ENCODE measurements around the gene ARMH3. TPM values are rescaled to one million over a fixed set of nuclear protein-coding genes. Genes with fewer than 3 reads are reported as not detected.

The ARMH3 gene
- total and polyA plus RNA-seq, 3 donors from 2014 or later: 20.2 to 23.7 (median 21.6) TPM

- H3K27me3 ChIP-seq: no peaks in the 10 kb centered on the region
- H3K4me3 ChIP-seq: no peak overlapping the region
- no peak overlapping the region for H3K27ac ChIP-seq
- H3K36me3 ChIP-seq (ENCODE audit: low read depth, missing control alignments): no peaks in the 10 kb centered on the region
- peaks cover 7% of the 10 kb centered on the region for H3K4me1 ChIP-seq
- DNase-seq: no peak
- H3K9me3 ChIP-seq: no peaks in the 10 kb centered on the region
- TF ChIP-seq POLR2A (IDR thresholded peaks at IDR 0.05) (no peak), CTCF (IDR thresholded peaks at IDR 0.05) (no peak)
- WGBS, 2 donors: 82 to 86% methylated on average over 6 of the region's 6 CpGs
- intact Hi-C loops (cut with DNase I; ENCODE audit: low total_unique reads): no loop called here
Observed at GRCh38 chr10:101974091-101974971, 81.6 kb downstream of the ARMH3 start.

DNA sequence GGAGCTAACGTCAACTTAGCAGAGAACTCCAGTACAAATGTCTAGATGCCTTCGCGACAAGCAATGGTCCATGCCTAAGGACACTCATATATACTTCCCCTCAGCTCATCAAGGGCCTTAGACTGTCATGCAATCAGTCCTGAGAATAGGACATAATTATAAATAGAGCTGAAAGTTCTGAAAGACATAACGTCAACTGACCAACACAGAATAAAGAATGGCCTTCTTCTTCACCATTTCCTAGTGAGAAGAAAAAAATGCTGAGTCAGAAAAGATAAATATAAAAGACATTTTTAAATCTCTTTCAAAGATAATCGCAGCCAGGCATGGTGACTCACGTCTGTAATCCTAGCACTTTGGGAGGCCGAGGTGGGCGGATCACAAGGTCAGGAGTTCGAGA is 83.2 kb downstream of the ARMH3 start:
- TF ChIP-seq POLR2A (IDR thresholded peaks at IDR 0.05): no peak
- no peak for TF ChIP-seq CTCF (IDR thresholded peaks at IDR 0.05)
- H3K27ac ChIP-seq: no peak overlapping the region
- H3K4me3 ChIP-seq: no peak overlapping the region
- DNase-seq: no peak
- no peaks in the 10 kb centered on the region for H3K27me3 ChIP-seq
- no peaks in the 10 kb centered on the region for H3K36me3 ChIP-seq (ENCODE audit: low read depth, missing control alignments)
- intact Hi-C loops (cut with DNase I; ENCODE audit: low total_unique reads): no loop called here
- peaks cover 17% of the 10 kb centered on the region for H3K4me1 ChIP-seq
- WGBS, 2 donors: 77 to 85% methylated on average over 9 of the region's 9 CpGs
- H3K9me3 ChIP-seq: no peaks in the 10 kb centered on the region

DNA sequence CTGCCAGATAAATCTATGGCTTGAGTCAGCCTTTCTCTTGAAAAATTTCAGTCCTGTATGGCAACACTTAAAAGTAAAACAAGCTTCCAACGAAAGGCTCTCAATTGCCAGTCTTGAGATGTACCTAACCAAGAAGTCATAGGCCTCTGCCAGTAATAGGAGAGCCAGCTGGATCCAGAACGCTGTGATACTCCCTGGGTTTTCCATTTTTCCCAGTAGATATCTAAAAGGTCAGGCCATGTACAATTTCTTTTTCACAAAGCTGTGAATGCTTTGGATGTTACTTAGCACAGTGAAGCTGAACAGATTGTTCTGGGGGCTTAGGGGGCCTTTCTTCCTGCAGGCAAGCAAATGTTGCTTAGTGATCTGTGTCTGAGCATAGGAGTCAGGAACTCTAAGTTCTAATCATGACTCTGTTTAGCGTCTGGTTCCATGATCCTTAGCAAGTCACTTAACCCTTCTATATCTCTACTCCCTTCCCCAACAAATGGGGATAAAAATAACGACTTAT is 86.5 kb downstream of the ARMH3 start:
- peaks cover 17% of the 10 kb centered on the region for H3K4me1 ChIP-seq
- TF ChIP-seq POLR2A (IDR thresholded peaks at IDR 0.05) (no peak), CTCF (IDR thresholded peaks at IDR 0.05) (no peak)
- 24 to 28% methylated on average over 4 of the region's 4 CpGs for WGBS, 2 donors

DNA sequence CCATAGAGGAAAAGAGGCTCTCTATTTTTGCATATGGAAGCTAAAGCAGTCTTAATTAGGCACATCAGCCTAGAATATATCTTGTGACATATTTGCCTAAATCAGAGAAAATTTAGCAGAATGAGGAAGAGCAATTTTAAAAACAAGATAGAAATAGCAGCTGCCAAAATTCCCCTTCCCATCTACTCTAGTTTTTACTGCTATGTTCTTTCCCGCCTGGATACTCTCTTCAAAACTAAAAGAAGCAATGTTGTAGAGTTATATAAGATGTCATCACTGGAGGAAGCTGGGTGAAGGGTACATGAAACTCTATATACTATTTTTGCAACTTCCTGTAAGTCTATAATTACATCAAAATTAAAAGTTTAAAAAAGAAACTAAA is 87.0 kb downstream of the ARMH3 start:
- intact Hi-C loops (cut with DNase I; ENCODE audit: low total_unique reads): no loop called here

More for the DNA sequence above, 86.5 kb downstream of the ARMH3 start:
- Histone ChIP-seq H3K36me3 (ENCODE audit: low read depth, missing control alignments) (no peaks in the 10 kb centered on the region), H3K27me3 (no peaks in the 10 kb centered on the region), H3K27ac (peak overlapping the region in 1 of 2 donors; percentile 12), H3K4me3 (no peak overlapping the region), H3K9me3 (no peaks in the 10 kb centered on the region)
- no peak for DNase-seq
- intact Hi-C loops (cut with DNase I; ENCODE audit: low total_unique reads): no loop called here

More for the DNA sequence above, 87.0 kb downstream of the ARMH3 start:
- 61 to 64% methylated on average over 1 of the region's 1 CpG for WGBS, 2 donors
- no peaks in the 10 kb centered on the region for H3K27me3 ChIP-seq
- no peaks in the 10 kb centered on the region for H3K9me3 ChIP-seq
- H3K4me1 ChIP-seq: peaks cover 17% of the 10 kb centered on the region
- no peaks in the 10 kb centered on the region for H3K36me3 ChIP-seq (ENCODE audit: low read depth, missing control alignments)
- H3K27ac ChIP-seq: peak overlapping the region in 1 of 2 donors; percentile 12
- no peak overlapping the region for H3K4me3 ChIP-seq
- no peak for DNase-seq
- TF ChIP-seq CTCF (IDR thresholded peaks at IDR 0.05) (no peak), POLR2A (IDR thresholded peaks at IDR 0.05) (no peak)

Measured in testis (tissue), 3 donors.